Loucy (cell line): ENCODE results near the gene TBC1D22A.

Experiments
- H2AFZ ChIP-seq: fragments of 200-600 bp; sonication (generic); 2 replicates; pipeline ENCODE4 v1.6.0; 2016; ENCODE audit warnings: antibody characterized with exemption, mild to moderate bottlenecking, low read length, moderate library complexity
- H3F3A ChIP-seq: fragments of 200-600 bp; 2 replicates; pipeline ENCODE4 v1.6.0; 2016; ENCODE audit warnings: antibody characterized with exemption, low read depth, mild to moderate bottlenecking
- H3K27me3 ChIP-seq: fragments of 200-600 bp; sonication (generic); 2 replicates; pipeline ENCODE4 v1.6.1; 2014; ENCODE audit warnings: low read length, mild to moderate bottlenecking; ENCODE audit not compliant: insufficient read depth, poor library complexity, severe bottlenecking
- H3K36me3 ChIP-seq: fragments of 200-600 bp; sonication (generic); 2 replicates; pipeline ENCODE4 v1.6.1; 2016; ENCODE audit warnings: low read length; ENCODE audit not compliant: insufficient read depth
- H3K4me1 ChIP-seq: fragments of 200-600 bp; sonication (generic); 2 replicates; pipeline ENCODE4 v1.5.1; 2014; ENCODE audit warnings: low read length, mild to moderate bottlenecking; ENCODE audit not compliant: insufficient read depth, poor library complexity, severe bottlenecking
- H3K4me2 ChIP-seq: fragments of 200-600 bp; sonication (generic); 2 replicates; pipeline ENCODE4 v1.6.0; 2014; ENCODE audit warnings: antibody characterized with exemption, low read length, low read depth, mild to moderate bottlenecking; ENCODE audit not compliant: poor library complexity, severe bottlenecking
- H3K4me3 ChIP-seq: fragments of 200-600 bp; sonication (generic); 2 replicates; pipeline ENCODE4 v1.5.1; 2014; ENCODE audit warnings: low read length, mild to moderate bottlenecking, mixed read lengths; ENCODE audit not compliant: poor library complexity, severe bottlenecking
- H3K79me2 ChIP-seq: fragments of 200-600 bp; sonication (generic); 2 replicates; pipeline ENCODE4 v1.6.1; 2014; ENCODE audit warnings: low read length; ENCODE audit not compliant: insufficient read depth
- H3K9ac ChIP-seq: fragments of 200-600 bp; sonication (generic); 2 replicates; pipeline ENCODE4 v1.6.0; 2014; ENCODE audit warnings: mild to moderate bottlenecking, low read depth, low read length, moderate library complexity; ENCODE audit not compliant: poor library complexity, severe bottlenecking
- H3K9me2 ChIP-seq: fragments of 200-600 bp; sonication (generic); replicated peaks from 2 replicates; pipeline ENCODE4 v1.6.1; 2016; ENCODE audit warnings: low read depth, low read length, mixed read lengths
- H3K9me3 ChIP-seq: fragments of 200-600 bp; sonication (generic); 2 replicates; pipeline ENCODE4 v1.6.1; 2014; ENCODE audit warnings: mild to moderate bottlenecking, antibody characterized with exemption, low read length, low read depth; ENCODE audit not compliant: insufficient read depth
- H4K20me1 ChIP-seq: fragments of 200-600 bp; sonication (generic); 2 replicates; pipeline ENCODE4 v1.6.0; 2014; ENCODE audit warnings: antibody characterized with exemption, low read length, mild to moderate bottlenecking; ENCODE audit not compliant: insufficient read depth, poor library complexity, severe bottlenecking
- CTCF ChIP-seq: fragments of 200-600 bp; sonication (generic); conservative IDR thresholded peaks from 2 replicates; pipeline ENCODE4 v1.5.1; 2014; ENCODE audit warnings: mild to moderate bottlenecking, antibody characterized with exemption, low read length
- EZH2phosphoT487 ChIP-seq: fragments of 200-600 bp; IDR thresholded peaks from 2 replicates; pipeline ENCODE4 v1.6.1; 2018; ENCODE audit warnings: antibody characterized with exemption, mild to moderate bottlenecking, moderate library complexity, borderline replicate concordance

The TBC1D22A gene

GRCh38 chr22:47015589-47016178, 253.2 kb downstream of the TBC1D22A start:
- TF ChIP-seq EZH2phosphoT487 (no peak), CTCF (no peak)
- Histone ChIP-seq H3F3A (no peaks in the 10 kb centered on the region), H3K4me1 (peaks cover 5% of the 10 kb centered on the region), H3K4me2 (no peak overlapping the region), H3K4me3 (no peak overlapping the region), H3K27me3 (no peaks in the 10 kb centered on the region), H4K20me1 (no peaks in the 10 kb centered on the region), H3K9me2 (no peaks in the 10 kb centered on the region), H2AFZ (no peak overlapping the region), H3K9ac (no peak overlapping the region), H3K36me3 (no peaks in the 10 kb centered on the region; the same call in 1 of the 2 replicates), H3K79me2 (no peaks in the 10 kb centered on the region), H3K9me3 (peaks cover 4% of the 10 kb centered on the region; the same call in 1 of the 2 replicates)

DNA sequence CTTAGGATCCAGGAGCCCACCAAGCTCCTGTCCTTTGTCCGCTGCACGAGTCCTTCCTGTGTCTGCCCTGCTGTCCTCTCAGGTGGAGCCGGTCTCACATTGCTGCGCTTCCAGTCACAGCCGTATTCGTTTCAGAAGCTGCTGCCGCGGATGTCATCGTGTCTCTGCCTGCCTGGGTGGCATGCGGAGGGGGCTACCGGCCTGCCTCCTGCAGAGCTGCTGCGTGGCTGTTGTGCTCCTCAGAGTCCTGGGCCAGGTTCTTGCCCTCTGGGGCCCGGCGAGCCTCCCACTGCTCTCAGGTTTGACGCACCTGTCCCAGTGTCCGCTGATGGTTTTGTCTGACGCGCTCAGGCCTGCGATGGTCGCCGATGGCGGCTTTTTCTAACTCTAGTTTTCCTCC, 254.2 kb downstream of the TBC1D22A start:
- no peak overlapping the region for H2AFZ ChIP-seq
- TF ChIP-seq CTCF = no peak
- TF ChIP-seq EZH2phosphoT487 = no peak
- no peaks in the 10 kb centered on the region for H3F3A ChIP-seq
- H3K79me2 ChIP-seq = no peaks in the 10 kb centered on the region
- no peaks in the 10 kb centered on the region; the same call in 1 of the 2 replicates for H3K36me3 ChIP-seq
- no peak overlapping the region for H3K9ac ChIP-seq
- no peak overlapping the region for H3K4me2 ChIP-seq
- H4K20me1 ChIP-seq = no peaks in the 10 kb centered on the region
- H3K27me3 ChIP-seq = no peaks in the 10 kb centered on the region
- peaks cover 6% of the 10 kb centered on the region; the same call in 1 of the 2 replicates for H3K9me3 ChIP-seq
- H3K9me2 ChIP-seq = no peaks in the 10 kb centered on the region
- H3K4me1 ChIP-seq = peaks cover 5% of the 10 kb centered on the region
- H3K4me3 ChIP-seq = no peak overlapping the region

- TF ChIP-seq EZH2phosphoT487 (no peak), CTCF (no peak)
- Histone ChIP-seq H2AFZ (no peak overlapping the region), H3K4me2 (no peak overlapping the region)
Measured at GRCh38 chr22:47017245-47017644, 254.8 kb downstream of the TBC1D22A start.

More at GRCh38 chr22:47017245-47017644, 254.8 kb downstream of the TBC1D22A start:
- Histone ChIP-seq H3K79me2 (no peaks in the 10 kb centered on the region), H3K4me3 (no peak overlapping the region), H4K20me1 (no peaks in the 10 kb centered on the region), H3K9me3 (peaks cover 6% of the 10 kb centered on the region; the same call in 1 of the 2 replicates), H3K9me2 (no peaks in the 10 kb centered on the region), H3K27me3 (no peaks in the 10 kb centered on the region), H3K9ac (no peak overlapping the region), H3F3A (no peaks in the 10 kb centered on the region), H3K4me1 (peaks cover 5% of the 10 kb centered on the region), H3K36me3 (no peaks in the 10 kb centered on the region; the same call in 1 of the 2 replicates)
